CD14-positive monocyte (primary cell): Measurements from ENCODE around the gene GPATCH3. TPM values are rescaled to one million over a fixed set of nuclear protein-coding genes. Genes with fewer than 3 reads are reported as not detected.

Experiments
- DNase-seq, 3 donors: peaks; one replicate each; pipeline ENCODE4 v3.0.0-alpha.2; 2011 to 2022
- H2AFZ ChIP-seq: 2 replicates; pipeline ENCODE4 v1.6.0; 2012; ENCODE audit warnings: mild to moderate bottlenecking, low read depth, low read length, inconsistent platforms; ENCODE audit not compliant: insufficient read depth, poor library complexity, severe bottlenecking
- H3K27ac ChIP-seq, 2 donors: 1 replicate in 1 of 2; 2 replicates in 1 of 2; pipeline ENCODE4 v1.5.1; 2012 to 2013; ENCODE audit warnings: low read length in 2 of 2, control low read depth in 1 of 2, inconsistent platforms in 1 of 2, low read depth in 1 of 2, mild to moderate bottlenecking in 1 of 2
- H3K27me3 ChIP-seq, 2 donors: one replicate each; pipeline versions ENCODE4 v1.6.0 to v1.6.1; 2011 to 2013; ENCODE audit warnings: low read length in 2 of 2; ENCODE audit not compliant: control insufficient read depth in 2 of 2, insufficient read depth in 2 of 2
- H3K36me3 ChIP-seq, 2 donors: replicated peaks in 1 of 2; 1 replicate in 1 of 2; 2 replicates in 1 of 2; pipeline versions ENCODE4 v1.5.1 to v1.6.1; 2012 to 2013; ENCODE audit warnings: low read length in 2 of 2, control low read depth in 1 of 2, inconsistent platforms in 1 of 2, mild to moderate bottlenecking in 1 of 2; ENCODE audit not compliant: insufficient read depth in 2 of 2, control insufficient read depth in 1 of 2
- H3K4me1 ChIP-seq, 2 donors: 1 replicate in 1 of 2; 2 replicates in 1 of 2; pipeline versions ENCODE4 v1.5.1 to v1.6.1; 2012 to 2013; ENCODE audit warnings: low read length in 2 of 2, control low read depth in 1 of 2, inconsistent platforms in 1 of 2, mild to moderate bottlenecking in 1 of 2, moderate library complexity in 1 of 2; ENCODE audit not compliant: insufficient read depth in 2 of 2, control insufficient read depth in 1 of 2
- H3K4me2 ChIP-seq: replicated peaks from 2 replicates; pipeline ENCODE3; 2012; ENCODE audit warnings: low read length, moderate library complexity, mild to moderate bottlenecking; ENCODE audit not compliant: poor library complexity, severe bottlenecking; ENCODE audit errors: extremely low read depth
- H3K4me3 ChIP-seq, 3 experiments: fragments of 200-600 bp in 1 of 3; sonication (generic) in 1 of 3; replicated peaks in 1 of 3; 1 replicate in 2 of 3; 2 replicates in 1 of 3; pipeline ENCODE4 v1.5.1; 2011 to 2013; ENCODE audit warnings: low read length in 3 of 3, mild to moderate bottlenecking in 3 of 3, control low read depth in 2 of 3, low read depth in 2 of 3, inconsistent platforms in 1 of 3, moderate library complexity in 1 of 3
- H3K79me2 ChIP-seq: 2 replicates; pipeline ENCODE4 v1.6.0; 2012; ENCODE audit warnings: mild to moderate bottlenecking, control low read depth, inconsistent platforms, low read length, moderate library complexity; ENCODE audit not compliant: insufficient read depth
- H3K9ac ChIP-seq: 2 replicates; pipeline ENCODE4 v1.6.0; 2017; ENCODE audit warnings: low read length, mild to moderate bottlenecking; ENCODE audit not compliant: insufficient read depth, poor library complexity, severe bottlenecking
- H3K9me3 ChIP-seq, 2 donors: replicated peaks in 1 of 2; 1 replicate in 1 of 2; 2 replicates in 1 of 2; pipeline versions ENCODE4 v1.5.1 to v1.6.1; 2012 to 2013; ENCODE audit warnings: low read length in 2 of 2, control low read depth in 1 of 2; ENCODE audit not compliant: control insufficient read depth in 1 of 2, insufficient read depth in 1 of 2
- H4K20me1 ChIP-seq: 2 replicates; pipeline ENCODE4 v1.6.0; 2012; ENCODE audit warnings: mild to moderate bottlenecking, low read length, control low read depth, moderate library complexity; ENCODE audit not compliant: insufficient read depth
- H3K27ac Mint-ChIP-seq, 7 donors: one replicate each; pipeline ENCODE4 v1.8.0; 2020; ENCODE audit warnings: mild to moderate bottlenecking in 7 of 7, mixed read lengths in 7 of 7, moderate library complexity in 6 of 7, inconsistent platforms in 2 of 7
- H3K27me3 Mint-ChIP-seq, 3 donors: one replicate each; pipeline ENCODE4 v1.8.0; 2021 to 2022; ENCODE audit warnings: low read depth in 3 of 3, mild to moderate bottlenecking in 3 of 3, mixed read lengths in 3 of 3, moderate library complexity in 3 of 3, inconsistent platforms in 1 of 3
- H3K36me3 Mint-ChIP-seq, 2 donors: one replicate each; pipeline ENCODE4 v1.8.0; 2020; ENCODE audit warnings: mixed read lengths in 2 of 2, inconsistent platforms in 1 of 2, mild to moderate bottlenecking in 1 of 2
- H3K4me1 Mint-ChIP-seq: one replicate; pipeline ENCODE4 v1.8.0; 2020; ENCODE audit warnings: mild to moderate bottlenecking, mixed read lengths
- H3K4me3 Mint-ChIP-seq, 2 donors: one replicate each; pipeline ENCODE4 v1.8.0; 2020; ENCODE audit warnings: mild to moderate bottlenecking in 2 of 2, mixed read lengths in 2 of 2, moderate library complexity in 1 of 2
- H3K9me3 Mint-ChIP-seq, 7 donors: one replicate each; pipeline ENCODE4 v1.8.0; 2020 to 2022; ENCODE audit warnings: mixed read lengths in 7 of 7, mild to moderate bottlenecking in 6 of 7, moderate library complexity in 6 of 7, inconsistent platforms in 2 of 7
- WGBS: methylation state at CpG from one replicate; pipeline ENCODE4 v1.1.5; 2013; ENCODE audit warnings: missing lambda C conversion rate; ENCODE audit not compliant: insufficient coverage; 5-methylcytosine and 5-hydroxymethylcytosine counted together
- intact Hi-C, 2 donors: fragments of 100-400 bp; cut with micrococcal nuclease; formaldehyde crosslinking; loops; one replicate each; pipeline versions ENCODE4 v1.15.0 to v1.15.1; 2023
- polyA plus RNA-seq, 3 donors: library from polyadenylated mRNA; depleted of rRNA in 1 of 3; unstranded in 2 of 3; stranded (reverse) in 1 of 3; fragments of 300-500 nt in 2 of 3; fragments of >200 nt in 1 of 3; fragmentation: Illumina TruSeq in 2 of 3; gene quantifications; 1 replicate in 2 of 3; 2 replicates in 1 of 3; pipeline ENCODE4 v1.2.3, GENCODE V29; 2012 to 2021
- TF ChIP-seq, protein P1 (sequence below): fragments of 200-600 bp; IDR thresholded peaks from one replicate; pipeline ENCODE4 v1.8.0; 2022; ENCODE audit warnings: antibody characterized with exemption, mild to moderate bottlenecking

Gene GPATCH3
- polyA plus RNA-seq, 3 donors: 8.2 to 11.8 (median 10.7) TPM

DNA sequence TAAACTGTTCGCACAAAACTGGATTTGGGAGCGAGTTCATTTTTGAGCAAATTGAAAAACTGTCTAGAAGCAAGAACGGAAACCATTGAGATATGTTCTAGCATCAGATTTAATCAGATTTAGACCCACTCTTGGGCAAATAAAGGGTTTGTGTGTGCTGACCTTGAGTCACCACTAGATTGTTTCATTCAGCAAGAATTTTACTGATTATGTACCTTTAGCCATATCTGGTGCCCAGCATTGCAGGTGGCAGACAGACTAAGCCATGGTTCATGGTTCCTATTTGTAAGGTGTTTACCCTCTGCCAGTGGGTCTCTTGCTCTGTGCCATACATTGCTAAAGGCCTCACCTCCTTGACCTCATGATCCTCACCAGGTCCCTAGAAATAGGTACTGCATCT lies 22.6 kb upstream of the GPATCH3 start:
- Histone ChIP-seq H3K79me2 (peaks cover 35% of the 10 kb centered on the region), H3K4me1 (peaks cover 15 to 21% of the 10 kb centered on the region in 2 donors)
- intact Hi-C loops: no loop called here

DNA sequence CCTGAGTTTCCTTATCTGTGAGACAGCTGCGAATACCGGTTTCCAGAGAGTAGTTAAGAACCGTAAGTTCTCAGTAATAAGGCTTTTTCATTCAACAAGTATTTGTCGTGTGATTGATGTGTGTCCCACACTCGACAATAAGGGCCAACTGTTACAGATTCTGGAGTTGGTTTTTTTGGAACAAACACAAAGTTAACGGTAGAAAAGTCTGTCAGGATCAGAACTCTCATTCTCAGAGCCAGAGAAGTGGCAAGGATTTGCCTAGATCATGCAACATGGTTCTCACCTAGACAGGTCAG lies 22.1 kb upstream of the GPATCH3 start:
- peak overlapping the region; percentile 88 for H3K9ac ChIP-seq
- H3K9me3 ChIP-seq: no peaks in the 10 kb centered on the region
- Mint-ChIP-seq H3K4me1 (peaks cover 20% of the 10 kb centered on the region), H3K27ac (peak overlapping the region in 6 of 7 donors; percentile 88 to 95 (median 92)), H3K36me3 (peaks cover 17 to 38% of the 10 kb centered on the region in 2 donors), H3K4me3 (peak overlapping the region; percentile 91 to 96), H3K27me3 (peaks cover 0 to 3% (median 0%) of the 10 kb centered on the region in 3 donors), H3K9me3 (no peaks in the 10 kb centered on the region)
- H3K79me2 ChIP-seq: peaks cover 35% of the 10 kb centered on the region
- peak overlapping the region in 1 of 2 donors; percentile 83 for H3K27ac ChIP-seq
- no peaks in the 10 kb centered on the region for H3K27me3 ChIP-seq
- no peak for DNase-seq
- H3K4me2 ChIP-seq: peak overlapping the region; percentile 80
- intact Hi-C loops: no loop called here
- TF ChIP-seq, protein P1, sequence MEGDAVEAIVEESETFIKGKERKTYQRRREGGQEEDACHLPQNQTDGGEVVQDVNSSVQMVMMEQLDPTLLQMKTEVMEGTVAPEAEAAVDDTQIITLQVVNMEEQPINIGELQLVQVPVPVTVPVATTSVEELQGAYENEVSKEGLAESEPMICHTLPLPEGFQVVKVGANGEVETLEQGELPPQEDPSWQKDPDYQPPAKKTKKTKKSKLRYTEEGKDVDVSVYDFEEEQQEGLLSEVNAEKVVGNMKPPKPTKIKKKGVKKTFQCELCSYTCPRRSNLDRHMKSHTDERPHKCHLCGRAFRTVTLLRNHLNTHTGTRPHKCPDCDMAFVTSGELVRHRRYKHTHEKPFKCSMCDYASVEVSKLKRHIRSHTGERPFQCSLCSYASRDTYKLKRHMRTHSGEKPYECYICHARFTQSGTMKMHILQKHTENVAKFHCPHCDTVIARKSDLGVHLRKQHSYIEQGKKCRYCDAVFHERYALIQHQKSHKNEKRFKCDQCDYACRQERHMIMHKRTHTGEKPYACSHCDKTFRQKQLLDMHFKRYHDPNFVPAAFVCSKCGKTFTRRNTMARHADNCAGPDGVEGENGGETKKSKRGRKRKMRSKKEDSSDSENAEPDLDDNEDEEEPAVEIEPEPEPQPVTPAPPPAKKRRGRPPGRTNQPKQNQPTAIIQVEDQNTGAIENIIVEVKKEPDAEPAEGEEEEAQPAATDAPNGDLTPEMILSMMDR: no peak
- H3K4me1 ChIP-seq: peaks cover 15 to 21% of the 10 kb centered on the region in 2 donors
- WGBS: 58% methylated on average over 5 of the region's 6 CpGs
- peak overlapping the region; percentile 90 for H2AFZ ChIP-seq
- peaks cover 31 to 35% of the 10 kb centered on the region in 2 donors for H3K36me3 ChIP-seq
- H4K20me1 ChIP-seq: peaks cover 9% of the 10 kb centered on the region
- peak overlapping the region; percentile 74 to 88 (median 78) for H3K4me3 ChIP-seq

More for the DNA sequence above, 22.6 kb upstream of the GPATCH3 start:
- 100% methylated on average over 1 of the region's 3 CpGs for WGBS
- Histone ChIP-seq H3K4me3 (no peak overlapping the region), H3K9me3 (no peaks in the 10 kb centered on the region), H3K4me2 (peak overlapping the region; percentile 80), H3K36me3 (peaks cover 36 to 40% of the 10 kb centered on the region in 2 donors), H4K20me1 (peaks cover 9% of the 10 kb centered on the region), H3K27me3 (no peaks in the 10 kb centered on the region), H3K27ac (peak overlapping the region in 1 of 2 donors; percentile 83), H3K9ac (no peak overlapping the region), H2AFZ (no peak overlapping the region)
- Mint-ChIP-seq H3K4me1 (peaks cover 20% of the 10 kb centered on the region), H3K27ac (peak overlapping the region in 4 of 7 donors; percentile 15 to 92 (median 75)), H3K36me3 (peaks cover 21 to 42% of the 10 kb centered on the region in 2 donors), H3K27me3 (peaks cover 0 to 3% (median 0%) of the 10 kb centered on the region in 3 donors), H3K9me3 (no peaks in the 10 kb centered on the region), H3K4me3 (peak overlapping the region; percentile 47 to 96)
- DNase-seq: no peak
- TF ChIP-seq, protein P1: no peak
